Activated CD4-positive, alpha-beta memory T cell treated with anti-CD3 and anti-CD28 coated beads for 36 hours (primary cell): ENCODE measurements around the gene NQO1. TPM values are rescaled to one million over a fixed set of nuclear protein-coding genes. Genes with fewer than 3 reads are reported as not detected.

Experiments used
- CTCF ChIA-PET: fragments of 350-600 bp; sonication (Branson Sonifier 250); formaldehyde crosslinking; loops from one replicate; lab custom pipeline; 2021; ENCODE audit warnings: antibody characterized with exemption, inconsistent platforms; lab: Charles Lee
- POLR2A ChIA-PET: fragments of 350-600 bp; sonication (Branson Sonifier 250); formaldehyde crosslinking; loops from one replicate; lab custom pipeline; 2021; ENCODE audit warnings: antibody characterized with exemption; lab: Charles Lee
- DNase-seq: peaks from one replicate; pipeline ENCODE4 v3.0.0-alpha.2; 2020
- H3K27ac Mint-ChIP-seq: one replicate; pipeline ENCODE4 v1.8.0; 2021; ENCODE audit warnings: mixed read lengths
- H3K27me3 Mint-ChIP-seq: one replicate; pipeline ENCODE4 v1.8.0; 2021; ENCODE audit warnings: mixed read lengths
- H3K36me3 Mint-ChIP-seq: one replicate; pipeline ENCODE4 v1.8.0; 2021; ENCODE audit warnings: mixed read lengths
- H3K4me1 Mint-ChIP-seq: one replicate; pipeline ENCODE4 v1.8.0; 2021; ENCODE audit warnings: low read depth, mixed read lengths
- H3K4me3 Mint-ChIP-seq: one replicate; pipeline ENCODE4 v1.8.0; 2021; ENCODE audit warnings: mild to moderate bottlenecking, mixed read lengths
- H3K9me3 Mint-ChIP-seq: one replicate; pipeline ENCODE4 v1.8.0; 2021; ENCODE audit warnings: mixed read lengths
- intact Hi-C: fragments of 100-400 bp; cut with micrococcal nuclease; formaldehyde crosslinking; loops from one replicate; pipeline ENCODE4 v1.15.1; 2023
- total RNA-seq, 2 experiments: library from RNA; stranded (reverse); gene quantifications; one replicate each; pipeline ENCODE4 v1.2.3, GENCODE V29; 2021

The NQO1 gene
- total RNA-seq, 2 experiments from 2014 or later, result 14.9 to 18.2 TPM

GRCh38 chr16:69660166-69660565 lies 66.2 kb downstream of the NQO1 start:
- POLR2A ChIA-PET, result no interaction called here
- no peak overlapping the region for H3K4me3 Mint-ChIP-seq
- H3K27ac Mint-ChIP-seq, result no peak overlapping the region
- intact Hi-C loops, result no loop called here
- H3K27me3 Mint-ChIP-seq, result no peaks in the 10 kb centered on the region
- no peaks in the 10 kb centered on the region for H3K9me3 Mint-ChIP-seq
- no peaks in the 10 kb centered on the region for H3K4me1 Mint-ChIP-seq
- DNase-seq, result no peak
- H3K36me3 Mint-ChIP-seq, result peaks cover 27% of the 10 kb centered on the region
- CTCF ChIA-PET, result no interaction called here

Other genes starting within 250 kb of the NQO1 start
- 10 to 100 TPM; 28.2 to 32.7 TPM for gene NFAT5, start 160.6 kb downstream of the NQO1 start, total RNA-seq
- 10 to 100 TPM; 92.4 to 95.2 TPM for gene NOB1, start 28.4 kb upstream of the NQO1 start, total RNA-seq
- gene WWP2, start 35.8 kb upstream of the NQO1 start, total RNA-seq, result 10 to 100 TPM; 35.8 to 39.5 TPM
- under 1 TPM; 0.44 to 0.81 TPM for gene CLEC18A, start 224.8 kb upstream of the NQO1 start, total RNA-seq